D721Med (cell line): ENCODE data around the gene GLDC.

ENCODE experiments used
- DNase-seq: peaks from one replicate; pipeline ENCODE4 v3.0.0; 2011; ENCODE audit warnings: low spot score; ENCODE audit not compliant: insufficient read length
- FAIRE-seq: peaks from 2 replicates; lab custom pipeline; 2011; peaks lifted over from hg19 to GRCh38; lab: Jason Lieb, UNC
- CTCF ChIP-seq: IDR thresholded peaks from 2 replicates; pipeline ENCODE4 v1.5.1; 2012; ENCODE audit warnings: mild to moderate bottlenecking, control low read depth; ENCODE audit not compliant: insufficient read depth; ENCODE audit errors: missing control alignments

Gene GLDC

GRCh38 chr9:6620796-6621195 lies 24.7 kb downstream of the GLDC start:
- no peak for TF ChIP-seq CTCF
- FAIRE-seq (no peak), DNase-seq (no peak)

- no peak for FAIRE-seq
- DNase-seq, result no peak
- no peak for TF ChIP-seq CTCF
Measured at GRCh38 chr9:6620353-6620752, 25.2 kb downstream of the GLDC start.

GRCh38 chr9:6619909-6620308 lies 25.6 kb downstream of the GLDC start:
- DNase-seq, result no peak
- FAIRE-seq, result no peak
- TF ChIP-seq CTCF, result no peak

GRCh38 chr9:6616951-6617602 lies 28.5 kb downstream of the GLDC start:
- no peak for TF ChIP-seq CTCF
- no peak for DNase-seq
- no peak for FAIRE-seq

GRCh38 chr9:6614489-6614888 lies 31.0 kb downstream of the GLDC start:
- TF ChIP-seq CTCF, result no peak
- FAIRE-seq (peak; percentile 87), DNase-seq (no peak)

GRCh38 chr9:6611865-6612264 lies 33.7 kb downstream of the GLDC start:
- FAIRE-seq (no peak), DNase-seq (no peak)
- no peak for TF ChIP-seq CTCF

GRCh38 chr9:6610073-6610472 lies 35.5 kb downstream of the GLDC start:
- no peak for TF ChIP-seq CTCF
- no peak for FAIRE-seq

More at GRCh38 chr9:6610073-6610472, 35.5 kb downstream of the GLDC start:
- no peak for DNase-seq
